Bone marrow (tissue), 2 donors: ENCODE data around the gene CUX1.
"Not testable (repeated sequence)": the region's sequence is repeated elsewhere in the genome, so short reads cannot be mapped to it uniquely, and the experiment has no call there.

Source experiments
- DNase-seq, 2 donors: peaks; one replicate each; lab custom pipeline; 2025; lab: John Stamatoyannopoulos, UW

CUX1 gene

GRCh38 chr7:101853684-101854083 lies 36.3 kb downstream of the CUX1 start:
- DNase-seq, result no peak

GRCh38 chr7:101854084-101854865 lies 36.8 kb downstream of the CUX1 start:
- no peak for DNase-seq

DNA sequence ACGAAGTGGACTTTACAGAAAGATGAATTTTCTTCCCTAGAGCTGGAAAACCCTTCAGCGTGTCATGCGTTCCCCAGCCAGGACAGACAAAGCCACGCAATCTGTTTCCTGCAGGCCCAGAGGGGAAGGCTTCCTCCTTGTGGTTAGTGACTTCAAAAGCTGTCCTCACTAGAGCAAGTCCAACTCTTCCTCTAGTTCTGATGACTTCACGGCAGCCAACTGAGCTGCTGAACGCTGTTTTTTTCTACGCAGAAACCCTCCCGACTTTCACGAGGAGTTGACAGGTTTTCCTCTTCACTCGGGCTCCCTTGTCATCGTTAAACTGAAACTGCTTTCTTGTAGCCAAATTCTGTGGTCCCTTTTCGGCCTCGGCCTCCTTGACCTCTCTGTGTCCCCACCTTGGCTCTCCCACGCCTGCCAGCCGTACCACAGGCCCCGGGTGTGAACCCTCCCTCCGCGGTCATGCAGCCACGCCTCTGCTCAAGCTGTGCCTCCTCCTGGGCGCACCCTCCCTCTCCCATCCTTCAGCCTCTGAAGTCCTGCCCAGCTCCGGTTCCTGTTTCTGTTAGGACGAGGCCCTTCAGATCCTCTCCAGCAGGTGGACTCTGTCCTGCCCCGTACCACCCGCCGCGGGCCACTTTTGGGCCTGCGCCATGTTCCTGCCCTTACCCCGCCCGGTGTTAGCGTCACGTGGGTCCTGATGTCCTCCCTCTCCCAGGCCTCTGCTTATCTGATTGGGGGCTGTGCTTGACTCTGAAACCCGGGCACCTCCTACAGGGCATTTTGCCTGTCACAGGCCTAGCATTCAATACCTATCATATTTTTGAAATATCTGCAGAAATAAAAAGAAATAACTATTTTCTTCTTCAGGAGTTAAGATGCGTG lies 39.3 kb downstream of the CUX1 start:
- peak; percentile 79 to 96 for DNase-seq

DNA sequence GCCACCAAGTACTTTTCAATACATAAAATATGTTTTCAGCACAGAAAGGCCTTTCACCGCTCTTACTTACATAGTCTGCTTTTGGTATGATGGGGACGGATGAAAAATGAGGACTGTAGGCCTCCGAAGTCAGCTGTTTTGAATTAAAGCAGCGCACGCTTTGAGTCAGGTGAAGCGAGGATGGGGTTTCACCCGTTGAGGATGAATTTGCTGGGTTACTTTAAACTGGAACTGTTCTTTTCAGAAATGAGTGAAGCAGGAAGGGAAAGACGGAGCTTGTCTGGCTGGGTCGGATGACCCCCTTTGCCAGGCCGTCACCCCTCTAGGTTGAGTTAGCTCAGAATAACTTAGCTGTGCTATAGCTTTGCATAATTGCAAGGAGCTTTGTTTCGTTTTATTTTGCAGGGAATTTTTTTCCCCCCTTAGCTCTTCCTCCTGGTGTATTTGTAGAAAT lies 40.0 kb downstream of the CUX1 start:
- DNase-seq, result no peak

DNA sequence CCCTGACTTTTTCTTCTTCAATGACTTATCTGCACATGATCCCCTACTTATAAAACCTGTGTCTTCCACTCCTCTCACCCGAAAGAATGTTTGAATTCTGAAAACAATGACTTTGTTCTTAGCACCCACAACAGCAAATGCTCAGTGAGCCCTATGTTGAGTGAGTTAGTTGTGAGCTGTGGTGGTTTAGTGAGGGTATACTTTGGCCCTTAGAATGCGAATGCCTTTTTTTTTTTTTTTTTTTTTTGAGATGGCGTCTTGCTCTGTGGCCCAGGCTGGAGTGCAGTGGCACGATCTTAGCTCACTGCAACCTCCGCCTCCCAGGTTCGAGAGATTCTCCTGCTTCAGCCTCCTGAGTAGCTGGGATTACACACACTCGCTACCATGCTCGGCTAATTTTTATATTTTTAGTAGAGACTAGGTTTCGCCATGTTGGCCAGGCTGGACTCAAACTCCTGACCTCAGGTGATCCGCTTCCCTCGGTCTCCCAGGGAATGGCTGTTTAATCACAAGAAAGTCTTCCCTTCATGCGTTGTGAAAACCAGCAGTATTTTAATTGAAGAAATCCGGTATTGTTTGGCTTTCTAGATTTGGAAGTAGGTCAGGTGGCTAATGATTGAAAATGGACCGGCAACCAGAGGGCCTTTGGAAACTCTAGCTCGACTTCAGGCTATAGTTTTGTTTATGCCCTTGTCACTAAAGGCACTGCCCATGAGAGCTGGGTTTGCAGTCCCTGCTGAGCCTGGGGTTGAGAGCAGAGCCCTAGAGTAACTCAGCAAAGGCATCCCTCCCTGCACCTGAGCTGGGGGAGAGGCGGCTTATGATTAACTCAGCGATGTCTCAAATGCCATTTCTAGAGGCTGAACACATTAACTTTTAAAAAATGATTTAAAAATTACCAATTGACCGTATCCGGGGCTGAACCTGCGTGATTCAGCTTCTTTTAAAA lies 41.3 kb downstream of the CUX1 start:
- no peak for DNase-seq

GRCh38 chr7:101859411-101860106 lies 42.1 kb downstream of the CUX1 start:
- no peak for DNase-seq

- DNase-seq, result no peak
Measured at GRCh38 chr7:101860316-101861217, 43.1 kb downstream of the CUX1 start.

DNA sequence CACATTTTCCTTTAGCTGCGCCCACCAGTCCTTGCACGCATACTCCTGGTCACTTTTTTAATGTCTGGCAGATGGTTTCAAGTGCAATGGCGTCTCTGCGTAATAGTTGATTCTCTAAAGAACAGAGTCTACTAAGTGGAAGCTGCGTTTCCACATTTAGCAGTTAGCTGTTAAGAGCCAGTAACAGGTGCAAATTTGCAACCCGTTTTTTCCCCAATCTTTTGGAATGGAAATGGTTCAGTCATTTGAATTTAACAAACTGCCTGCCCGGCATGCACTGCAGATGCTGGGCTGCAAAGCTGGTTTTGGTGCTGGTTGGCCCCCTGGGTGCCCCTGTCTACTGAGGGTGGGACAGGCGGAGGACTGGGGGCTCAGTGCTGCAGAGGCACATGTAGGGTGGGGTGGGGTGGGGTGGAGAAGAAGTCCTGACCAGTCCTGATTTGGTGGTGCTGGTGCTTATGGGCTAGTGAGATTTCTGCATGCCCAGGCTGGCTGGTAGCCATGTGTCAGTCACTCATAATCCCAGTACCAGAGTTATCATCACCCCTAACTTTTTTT lies 43.9 kb downstream of the CUX1 start:
- no peak for DNase-seq

- DNase-seq, result no peak
Measured at GRCh38 chr7:101862280-101863220, 45.1 kb downstream of the CUX1 start.

GRCh38 chr7:101863598-101863997 lies 46.2 kb downstream of the CUX1 start:
- DNase-seq, result no peak

GRCh38 chr7:101864039-101864438 lies 46.6 kb downstream of the CUX1 start:
- no peak for DNase-seq

GRCh38 chr7:101865031-101865430 lies 47.6 kb downstream of the CUX1 start:
- DNase-seq, result no peak

GRCh38 chr7:101865455-101865854 lies 48.0 kb downstream of the CUX1 start:
- no peak for DNase-seq

DNA sequence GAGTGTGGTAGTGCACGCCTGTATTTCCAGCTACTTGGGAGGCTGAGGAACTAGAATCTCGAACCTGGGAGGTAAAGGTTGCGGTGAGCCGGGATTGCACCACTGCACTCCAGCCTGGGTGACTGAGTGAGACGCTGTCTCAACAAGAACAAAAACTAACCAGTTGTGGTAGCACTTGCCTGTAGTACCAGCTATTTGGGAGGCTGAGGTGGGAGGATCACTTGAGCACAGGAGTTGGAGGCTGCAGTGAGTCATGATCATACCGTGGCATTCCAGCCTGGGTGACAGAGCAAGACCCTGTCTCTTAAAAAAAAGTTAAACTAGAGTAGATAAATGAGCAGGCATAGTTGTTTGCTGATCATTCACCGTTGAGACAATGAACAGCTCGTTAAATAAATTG lies 48.9 kb downstream of the CUX1 start:
- no peak for DNase-seq

- DNase-seq, result no peak
Measured at GRCh38 chr7:101867265-101867664, 49.8 kb downstream of the CUX1 start.

DNA sequence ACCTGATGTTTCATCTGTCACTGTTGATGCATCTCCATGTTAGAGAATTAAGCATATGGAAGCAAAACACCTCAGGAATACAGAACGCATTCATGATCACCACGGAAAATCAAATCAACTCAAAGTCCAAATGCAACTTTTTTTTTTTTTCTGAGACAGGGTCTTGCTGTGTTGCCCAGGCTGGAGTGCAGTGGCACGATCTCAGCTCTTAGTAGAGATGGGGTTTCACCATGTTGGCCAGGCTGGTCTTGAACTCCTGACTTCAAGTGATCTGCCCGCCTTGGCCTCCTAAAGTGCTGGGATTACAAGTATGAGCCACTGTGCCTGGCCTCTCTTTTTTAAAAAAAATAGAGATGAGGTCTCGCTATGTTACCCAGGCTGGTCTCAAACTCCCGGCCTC lies 50.3 kb downstream of the CUX1 start:
- DNase-seq, result not testable (repeated sequence)

DNA sequence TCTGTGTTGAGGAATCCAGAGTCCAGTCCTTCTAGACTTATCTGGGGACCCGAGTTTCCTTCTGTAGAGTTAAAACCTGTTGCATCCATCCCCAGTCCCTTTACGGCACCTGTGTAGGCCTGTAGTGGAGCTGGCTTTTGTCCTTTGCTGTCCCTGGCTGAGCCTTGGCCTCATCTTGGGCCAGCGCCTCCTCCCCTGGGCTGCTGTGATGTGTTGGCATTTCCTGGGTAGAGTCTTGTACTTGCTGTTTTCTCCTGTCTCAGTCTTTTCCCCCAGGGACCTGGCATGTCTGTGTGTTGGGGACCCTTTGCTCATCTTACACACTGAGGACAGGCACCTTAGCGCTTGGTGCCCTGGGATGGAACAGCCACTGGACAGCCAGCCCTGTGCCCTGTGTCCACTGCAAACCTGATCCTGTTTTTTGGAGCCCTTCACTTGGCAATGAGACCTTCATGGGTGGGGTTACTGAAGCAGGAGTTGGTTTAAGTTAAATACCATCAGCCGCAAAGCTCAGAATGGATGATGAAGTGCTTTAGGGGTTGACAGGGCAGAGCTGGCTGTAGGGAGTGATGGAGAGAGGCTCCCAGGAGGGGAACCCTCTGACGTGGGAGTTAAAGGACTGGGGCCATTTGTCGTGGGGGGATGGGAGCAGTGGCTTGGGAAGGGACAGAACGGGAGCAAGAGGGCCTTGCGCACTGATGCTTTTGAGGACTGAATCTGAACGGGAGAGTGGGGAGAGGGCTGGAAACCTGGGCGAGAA lies 50.9 kb downstream of the CUX1 start:
- DNase-seq, result no peak
